ENCODE data around the gene FBXO41.

DNA sequence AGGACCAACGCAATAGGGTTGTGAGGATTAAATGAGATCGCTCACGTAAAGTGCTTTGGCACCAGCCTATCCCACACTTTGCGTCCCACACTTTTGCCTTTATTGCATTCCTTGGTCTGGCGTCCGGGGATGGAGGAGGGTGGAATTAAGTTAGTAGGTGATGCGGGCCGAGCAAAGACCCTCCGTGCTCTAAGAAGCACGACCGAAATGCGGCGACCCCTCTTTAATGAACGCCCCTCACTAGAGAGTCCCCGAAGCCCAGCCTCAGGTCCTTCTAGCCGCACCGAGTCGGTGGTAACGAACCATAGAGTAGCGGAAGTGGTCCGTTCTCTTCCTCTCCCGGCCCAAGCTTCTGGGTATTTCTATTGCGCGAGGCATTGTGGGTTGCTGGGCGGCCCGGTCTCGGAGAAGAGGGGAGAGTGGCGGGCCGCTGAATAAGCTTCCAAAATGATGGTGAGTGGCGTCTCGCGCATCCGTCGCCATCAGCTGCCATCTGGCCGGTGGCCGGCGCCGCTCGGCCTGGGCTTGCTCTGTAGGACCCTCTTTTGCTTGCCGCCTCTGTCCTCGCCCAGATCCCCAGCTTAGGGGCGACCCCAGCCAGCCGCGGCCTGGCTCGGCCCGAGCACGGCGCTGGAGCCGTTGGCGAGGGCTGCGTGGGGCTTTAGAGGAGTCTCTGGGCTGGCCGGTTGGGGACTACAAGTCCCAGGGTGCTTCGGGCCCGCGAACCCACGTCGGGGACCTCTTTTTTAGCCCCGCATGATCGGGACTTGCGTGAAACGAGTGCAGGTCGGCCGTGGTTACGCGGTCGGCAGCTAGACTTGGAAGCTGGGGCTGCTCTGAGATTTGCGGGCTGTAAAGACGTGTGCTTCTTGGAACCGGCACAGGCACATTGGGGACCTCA lies 50.1 kb downstream of the FBXO41 start, which contains the start of gene CCT7:
- TF ChIP-seq CTCF (IDR thresholded peaks at IDR 0.05), result no peak
- TF ChIP-seq POLR2A (IDR thresholded peaks at IDR 0.05), result peak in 1 of 2 donors; percentile 68

Data from tibial nerve (tissue), 3 donors.